GM21723 (cell line): ENCODE results near the gene FAHD1.
A peak's percentile ranks its signal among the peaks of the same experiment; 100 is the strongest.

Experiments
- ATAC-seq: cut with Tn5 transposase; IDR thresholded peaks from one replicate; pipeline ENCODE4 v1.9.1; 2021; ENCODE audit warnings: mild to moderate bottlenecking, moderate library complexity; ENCODE audit not compliant: unreplicated experiment

FAHD1 gene

GRCh38 chr16:1826691-1827573, at the start of gene FAHD1, which contains the start of gene HAGH:
Gene FAHD1 (plus strand): TSS chr16:1827206. CDS start chr16:1827239, 33 bp downstream.
Gene HAGH (minus strand): TSS chr16:1826825. CDS start chr16:1826787, 38 bp downstream.
- ATAC-seq, result peak; percentile 77

- no peak for ATAC-seq
Measured at GRCh38 chr16:1777375-1778199, 49.4 kb upstream of the FAHD1 start.

- ATAC-seq, result no peak
Measured at GRCh38 chr16:1778200-1779179, 48.5 kb upstream of the FAHD1 start.

- no peak for ATAC-seq
Measured at GRCh38 chr16:1779234-1779701, 47.7 kb upstream of the FAHD1 start.

- ATAC-seq, result no peak
Measured at GRCh38 chr16:1779741-1780676, 47.0 kb upstream of the FAHD1 start.

- no peak for ATAC-seq
Measured at GRCh38 chr16:1780677-1781072, 46.3 kb upstream of the FAHD1 start.

- no peak for ATAC-seq
Measured at GRCh38 chr16:1781254-1781653, 45.8 kb upstream of the FAHD1 start.

- peak; percentile 10 for ATAC-seq
Measured at GRCh38 chr16:1781758-1782407, 45.1 kb upstream of the FAHD1 start.

GRCh38 chr16:1782408-1783264, 44.4 kb upstream of the FAHD1 start, which contains the start of the genes NUBP2 and SPSB3:
Gene NUBP2 (plus strand): TSS chr16:1782960. CDS start chr16:1783021, 61 bp downstream.
Gene SPSB3 (minus strand): TSS chr16:1782571. CDS start chr16:1781483, 1,088 bp downstream.
- ATAC-seq, result peak; percentile 83

GRCh38 chr16:1784977-1785845, 41.8 kb upstream of the FAHD1 start:
- no peak for ATAC-seq

- ATAC-seq, result no peak
Measured at GRCh38 chr16:1785846-1786170, 41.2 kb upstream of the FAHD1 start.

GRCh38 chr16:1786242-1787055, 40.6 kb upstream of the FAHD1 start:
- no peak for ATAC-seq

GRCh38 chr16:1787056-1787321, 40.0 kb upstream of the FAHD1 start:
- no peak for ATAC-seq

- no peak for ATAC-seq
Measured at GRCh38 chr16:1787322-1788094, 39.5 kb upstream of the FAHD1 start.

- ATAC-seq, result no peak
Measured at GRCh38 chr16:1788095-1788707, 38.8 kb upstream of the FAHD1 start.
